ENCODE data around the gene PALLD.
"Not testable (repeated sequence)": the region's sequence is repeated elsewhere in the genome, so short reads cannot be mapped to it uniquely, and the experiment has no call there.

PALLD gene

GRCh38 chr4:168498251-168498650, 1.4 kb downstream of the PALLD start:
- no peak for DNase-seq

GRCh38 chr4:168499241-168499640, 2.4 kb downstream of the PALLD start:
- DNase-seq, result no peak

- no peak for DNase-seq
Observed at GRCh38 chr4:168501407-168501806, 4.6 kb downstream of the PALLD start.

GRCh38 chr4:168502861-168503260, 6.0 kb downstream of the PALLD start:
- no peak for DNase-seq

- DNase-seq, result no peak
Observed at GRCh38 chr4:168503652-168504362, 7.0 kb downstream of the PALLD start.

GRCh38 chr4:168504526-168504925, 7.7 kb downstream of the PALLD start:
- no peak for DNase-seq

- DNase-seq, result no peak
Observed at GRCh38 chr4:168506014-168506413, 9.2 kb downstream of the PALLD start.

- DNase-seq, result no peak
Observed at GRCh38 chr4:168507178-168507815, 10.4 kb downstream of the PALLD start.

GRCh38 chr4:168508683-168509082, 11.8 kb downstream of the PALLD start:
- DNase-seq, result no peak

- DNase-seq, result no peak
Observed at GRCh38 chr4:168509786-168510185, 12.9 kb downstream of the PALLD start.

GRCh38 chr4:168511780-168512489, 15.1 kb downstream of the PALLD start:
- no peak for DNase-seq

GRCh38 chr4:168513826-168514225, 17.0 kb downstream of the PALLD start:
- DNase-seq, result not testable (repeated sequence)

- DNase-seq, result no peak
Observed at GRCh38 chr4:168514249-168514852, 17.5 kb downstream of the PALLD start.

- DNase-seq, result no peak
Observed at GRCh38 chr4:168515222-168516011, 18.6 kb downstream of the PALLD start.

GRCh38 chr4:168516841-168517240, 20.0 kb downstream of the PALLD start:
- no peak for DNase-seq

- no peak for DNase-seq
Observed at GRCh38 chr4:168519576-168519975, 22.7 kb downstream of the PALLD start.

GRCh38 chr4:168521721-168522120, 24.9 kb downstream of the PALLD start:
- no peak for DNase-seq

- DNase-seq, result no peak
Observed at GRCh38 chr4:168522356-168522755, 25.5 kb downstream of the PALLD start.

- DNase-seq, result no peak
Observed at GRCh38 chr4:168522829-168523489, 26.1 kb downstream of the PALLD start.

- DNase-seq, result no peak
Observed at GRCh38 chr4:168524006-168524405, 27.2 kb downstream of the PALLD start.

GRCh38 chr4:168524897-168525296, 28.0 kb downstream of the PALLD start:
- no peak for DNase-seq

- no peak for DNase-seq
Observed at GRCh38 chr4:168527560-168527959, 30.7 kb downstream of the PALLD start.

Measured in NCI-H774 (cell line).